B cell (primary cell): ENCODE results near the gene USP46. TPM values are rescaled to one million over a fixed set of nuclear protein-coding genes. Genes with fewer than 3 reads are reported as not detected.
A peak's percentile ranks its signal among the peaks of the same experiment; 100 is the strongest.

Experiments used
- ATAC-seq: fragments of 200-7000 bp; cut with Tn5 transposase; one replicate; pipeline ENCODE4 v1.10.0; 2021; ENCODE audit warnings: low read depth, mild to moderate bottlenecking, moderate number of reproducible peaks, moderate library complexity
- CTCF ChIA-PET: fragments of 350-600 bp; sonication (Branson Sonifier 250); formaldehyde crosslinking; loops from one replicate; lab custom pipeline; 2021; ENCODE audit warnings: antibody characterized with exemption, inconsistent platforms; lab: Charles Lee
- POLR2A ChIA-PET: fragments of 350-600 bp; sonication (Branson Sonifier 250); formaldehyde crosslinking; loops from one replicate; lab custom pipeline; 2021; ENCODE audit warnings: antibody characterized with exemption; lab: Charles Lee
- DNase-seq: peaks from one replicate; pipeline ENCODE4 v3.0.0; 2013
- H2AFZ ChIP-seq: 2 replicates; pipeline ENCODE4 v1.6.1; 2012; ENCODE audit warnings: mild to moderate bottlenecking, low read depth, low read length; ENCODE audit not compliant: insufficient read depth, poor library complexity, severe bottlenecking
- H3K27ac ChIP-seq, 2 donors: 1 replicate in 1 of 2; 2 replicates in 1 of 2; pipeline ENCODE4 v1.5.1; 2012 to 2013; ENCODE audit warnings: low read length in 2 of 2, mild to moderate bottlenecking in 2 of 2, moderate library complexity in 1 of 2
- H3K27me3 ChIP-seq, 4 experiments: fragments of 200-600 bp in 1 of 4; sonication (generic) in 1 of 4; replicated peaks in 1 of 4; 1 replicate in 2 of 4; 2 replicates in 2 of 4; pipeline versions ENCODE4 v1.6.1 to v1.7.0; 2013 to 2016; ENCODE audit warnings: low read length in 3 of 4, mild to moderate bottlenecking in 2 of 4, mixed read lengths in 1 of 4, moderate library complexity in 1 of 4; ENCODE audit not compliant: insufficient read depth in 4 of 4, control insufficient read depth in 3 of 4; ENCODE audit errors: control extremely low read depth in 1 of 4
- H3K36me3 ChIP-seq, 2 experiments: replicated peaks in 1 of 2; 1 replicate in 1 of 2; 2 replicates in 1 of 2; pipeline versions ENCODE4 v1.6.1 to v1.7.1; 2013; ENCODE audit warnings: low read length in 1 of 2; ENCODE audit not compliant: insufficient read depth in 2 of 2, control insufficient read depth in 1 of 2; ENCODE audit errors: control extremely low read depth in 1 of 2, extremely low read depth in 1 of 2
- H3K4me1 ChIP-seq, 2 donors: fragments of 200-600 bp in 1 of 2; sonication (generic) in 1 of 2; 1 replicate in 1 of 2; 2 replicates in 1 of 2; pipeline versions ENCODE4 v1.5.1 to v1.6.1; 2013 to 2017; ENCODE audit warnings: low read length in 2 of 2; ENCODE audit not compliant: control insufficient read depth in 2 of 2, insufficient read depth in 2 of 2
- H3K4me2 ChIP-seq: replicated peaks from 2 replicates; pipeline ENCODE3; 2012; ENCODE audit warnings: mild to moderate bottlenecking, low read depth, low read length; ENCODE audit not compliant: poor library complexity, severe bottlenecking
- H3K4me3 ChIP-seq, 5 experiments: fragments of 200-600 bp in 1 of 5; sonication (generic) in 1 of 5; 1 replicate in 3 of 5; 2 replicates in 2 of 5; pipeline versions ENCODE4 v1.5.1 to v1.7.0; 2011 to 2016; ENCODE audit warnings: low read length in 4 of 5, mild to moderate bottlenecking in 4 of 5, low read depth in 2 of 5, control low read depth in 1 of 5, moderate library complexity in 1 of 5; ENCODE audit not compliant: insufficient read depth in 1 of 5; ENCODE audit errors: control extremely low read depth in 1 of 5, extremely low read depth in 1 of 5
- H3K79me2 ChIP-seq: fragments of 200-600 bp; sonication (generic); one replicate; pipeline ENCODE4 v1.6.0; 2016; ENCODE audit warnings: low read length; ENCODE audit not compliant: control insufficient read depth, insufficient read depth
- H3K9ac ChIP-seq: fragments of 200-600 bp; sonication (generic); 2 replicates; pipeline ENCODE4 v1.6.1; 2017; ENCODE audit warnings: mild to moderate bottlenecking, low read length, moderate library complexity
- H3K9me3 ChIP-seq, 3 donors: one replicate each; pipeline versions ENCODE4 v1.6.1 to v1.7.1; 2013; ENCODE audit warnings: low read length in 2 of 3; ENCODE audit not compliant: control insufficient read depth in 2 of 3, insufficient read depth in 1 of 3; ENCODE audit errors: control extremely low read depth in 1 of 3
- H4K20me1 ChIP-seq: 2 replicates; pipeline ENCODE4 v1.6.0; 2012; ENCODE audit warnings: mild to moderate bottlenecking, low read length; ENCODE audit not compliant: insufficient read depth, control insufficient read depth, poor library complexity, severe bottlenecking
- H3K27ac Mint-ChIP-seq: one replicate; pipeline ENCODE4 v1.8.0; 2021; ENCODE audit warnings: mixed read lengths
- H3K27me3 Mint-ChIP-seq: one replicate; pipeline ENCODE4 v1.8.0; 2021; ENCODE audit warnings: mixed read lengths
- H3K4me1 Mint-ChIP-seq: one replicate; pipeline ENCODE4 v1.8.0; 2021; ENCODE audit warnings: mixed read lengths
- H3K4me3 Mint-ChIP-seq: one replicate; pipeline ENCODE4 v1.8.0; 2021; ENCODE audit warnings: mixed read lengths
- H3K9me3 Mint-ChIP-seq: one replicate; pipeline ENCODE4 v1.8.0; 2022; ENCODE audit warnings: mixed read lengths; ENCODE audit not compliant: insufficient read depth
- CTCF ChIP-seq: fragments of 200-600 bp; IDR thresholded peaks from one replicate; pipeline ENCODE4 v1.8.0; 2022; ENCODE audit warnings: antibody characterized with exemption, mild to moderate bottlenecking
- EZH2 ChIP-seq: IDR thresholded peaks from 2 replicates; pipeline ENCODE4 v1.6.1; 2012; ENCODE audit warnings: borderline replicate concordance, low read depth, mild to moderate bottlenecking, moderate library complexity, low read length; ENCODE audit not compliant: insufficient read depth, poor library complexity, severe bottlenecking
- WGBS: methylation state at CpG from one replicate; pipeline ENCODE4 v1.1.5; 2013; ENCODE audit warnings: missing lambda C conversion rate; ENCODE audit not compliant: insufficient coverage; 5-methylcytosine and 5-hydroxymethylcytosine counted together
- intact Hi-C: fragments of 100-400 bp; cut with micrococcal nuclease; formaldehyde crosslinking; loops from one replicate; pipeline ENCODE4 v1.10.0; 2022
- polyA plus RNA-seq: library from polyadenylated mRNA; depleted of rRNA; stranded (reverse); fragments of >200 nt; gene quantifications from 2 replicates; pipeline ENCODE4 v1.2.3, GENCODE V29; 2012
- total RNA-seq, 2 donors: library from RNA; stranded (reverse); fragments of 120-200 nt in 1 of 2; gene quantifications; 1 replicate in 1 of 2; 2 replicates in 1 of 2; pipeline versions ENCODE4 v1.2.3 to v1.2.4, GENCODE V29; 2013 to 2022

Gene USP46
- total and polyA plus RNA-seq, 2 donors (not counting 1 experiment from before 2014, with no cell fraction given), result 1.8 to 11.8 TPM

GRCh38 chr4:52660643-52661042 lies 1.5 kb upstream of the USP46 start:
- no peaks in the 10 kb centered on the region for H4K20me1 ChIP-seq
- POLR2A ChIA-PET, result interaction anchor here (5.0 kb wide), 1 partner anchor 52 kb away, joined by 27 read pairs; no protein-coding TSS in a partner anchor
- Mint-ChIP-seq H3K27ac (no peak overlapping the region), H3K9me3 (no peaks in the 10 kb centered on the region), H3K4me1 (peaks cover 23% of the 10 kb centered on the region), H3K4me3 (peak overlapping the region; percentile 91), H3K27me3 (no peaks in the 10 kb centered on the region)
- intact Hi-C loops, result loop anchor here (10.0 kb wide), 1 partner anchor 116 kb away; no protein-coding TSS in a partner anchor
- H3K79me2 ChIP-seq, result no peaks in the 10 kb centered on the region
- H3K27ac ChIP-seq, result no peak overlapping the region
- DNase-seq (no peak), ATAC-seq (no peak)
- peaks cover 0 to 8% (median 0%) of the 10 kb centered on the region in 3 donors for H3K9me3 ChIP-seq
- CTCF ChIA-PET, result interaction anchor here (1.5 kb wide), 1 partner anchor 47 kb away, joined by 3 read pairs; no protein-coding TSS in a partner anchor
- no peak overlapping the region for H2AFZ ChIP-seq
- no peak overlapping the region for H3K9ac ChIP-seq
- 98% methylated on average over 6 of the region's 6 CpGs for WGBS
- peaks cover 10 to 14% of the 10 kb centered on the region in 2 donors for H3K4me1 ChIP-seq
- no peak overlapping the region for H3K4me3 ChIP-seq
- TF ChIP-seq EZH2 (no peak), CTCF (no peak)
- H3K4me2 ChIP-seq, result peak overlapping the region; percentile 91
- H3K27me3 ChIP-seq, result no peaks in the 10 kb centered on the region
- no peaks in the 10 kb centered on the region for H3K36me3 ChIP-seq

DNA sequence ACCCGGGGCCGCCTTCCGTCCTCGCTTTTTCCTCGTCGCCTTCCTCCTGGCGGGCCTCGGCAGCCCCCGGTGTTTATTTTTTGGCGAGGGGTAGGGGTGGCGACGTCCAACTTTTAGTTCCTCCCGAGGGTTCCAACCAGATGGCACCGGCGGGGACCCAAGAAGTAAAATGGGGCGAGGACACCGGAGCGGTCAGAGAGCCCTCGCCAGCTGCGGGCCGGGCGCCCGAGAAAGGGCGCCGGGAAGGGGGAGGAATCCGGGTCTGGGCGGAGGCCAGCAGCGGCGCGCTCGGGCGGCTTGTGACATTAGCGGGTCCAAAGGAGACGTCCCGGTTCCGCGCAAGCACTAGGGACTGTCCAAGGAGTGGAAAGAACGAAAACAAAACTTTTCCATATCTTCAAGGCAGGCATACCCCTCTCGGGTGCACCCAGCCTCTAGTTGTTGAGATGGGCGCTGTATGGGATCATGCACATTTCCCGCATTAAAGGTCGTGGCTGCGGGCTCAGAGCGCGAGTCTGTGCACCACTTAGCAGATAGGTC lies 691 bp upstream of the USP46 start:
- H3K27ac ChIP-seq, result peak overlapping the region in 1 of 2 donors; percentile 57
- DNase-seq, result no peak
- CTCF ChIA-PET, result no interaction called here

More for the DNA sequence above, 691 bp upstream of the USP46 start:
- peaks cover 0 to 8% (median 0%) of the 10 kb centered on the region in 3 donors for H3K9me3 ChIP-seq
- H3K27me3 ChIP-seq, result no peaks in the 10 kb centered on the region
- H3K36me3 ChIP-seq, result no peaks in the 10 kb centered on the region
- H3K4me3 ChIP-seq, result peak overlapping the region; percentile 47 to 86 (median 77)
- H3K9ac ChIP-seq, result peak overlapping the region; percentile 82
- Mint-ChIP-seq H3K4me1 (peaks cover 25% of the 10 kb centered on the region), H3K4me3 (peak overlapping the region; percentile 91), H3K27ac (peak overlapping the region; percentile 81), H3K27me3 (no peaks in the 10 kb centered on the region), H3K9me3 (no peaks in the 10 kb centered on the region)
- ATAC-seq, result peak; percentile 11
- peak overlapping the region; percentile 86 for H2AFZ ChIP-seq
- intact Hi-C loops, result loop anchor here (1.0 to 10.0 kb wide), 3 partner anchors 53 to 203 kb away; partner anchors contain the start of gene RASL11B
- H4K20me1 ChIP-seq, result no peaks in the 10 kb centered on the region
- peak overlapping the region; percentile 91 for H3K4me2 ChIP-seq
- peaks cover 10 to 14% of the 10 kb centered on the region in 2 donors for H3K4me1 ChIP-seq
- POLR2A ChIA-PET, result interaction anchor here (5.0 kb wide), 1 partner anchor 52 kb away, joined by 27 read pairs; no protein-coding TSS in a partner anchor
- TF ChIP-seq EZH2 (no peak), CTCF (no peak)
- under 1% methylated on average over 37 of the region's 45 CpGs for WGBS
- no peaks in the 10 kb centered on the region for H3K79me2 ChIP-seq
